Osteoblast (primary cell): Measurements from ENCODE around the gene CLASP2. TPM values are rescaled to one million over a fixed set of nuclear protein-coding genes. Genes with fewer than 3 reads are reported as not detected.
"Not testable (repeated sequence)": the region's sequence is repeated elsewhere in the genome, so short reads cannot be mapped to it uniquely, and the experiment has no call there.

Source experiments
- DNase-seq: peaks from one replicate; pipeline ENCODE4 v3.0.0; 2011; ENCODE audit warnings: low spot score, mixed read lengths; ENCODE audit not compliant: insufficient read length; ENCODE audit errors: missing footprints
- H2AFZ ChIP-seq: 2 replicates; pipeline ENCODE4 v1.6.0; 2011; ENCODE audit warnings: mild to moderate bottlenecking, low read length
- H3K27ac ChIP-seq: 2 replicates; pipeline ENCODE4 v1.5.1; 2011; ENCODE audit warnings: mild to moderate bottlenecking, low read depth, low read length, moderate library complexity
- H3K27me3 ChIP-seq: 2 replicates; pipeline ENCODE4 v1.6.0; 2012; ENCODE audit warnings: mild to moderate bottlenecking, control low read depth, inconsistent platforms, low read length, moderate library complexity; ENCODE audit not compliant: insufficient read depth
- H3K36me3 ChIP-seq: 2 replicates; pipeline ENCODE4 v1.5.1; 2011; ENCODE audit warnings: mild to moderate bottlenecking, low read length, control low read depth, moderate library complexity; ENCODE audit not compliant: insufficient read depth
- H3K4me1 ChIP-seq: 2 replicates; pipeline ENCODE4 v1.5.1; 2011; ENCODE audit warnings: mild to moderate bottlenecking, low read length, control low read depth, moderate library complexity; ENCODE audit not compliant: insufficient read depth
- H3K4me2 ChIP-seq: 2 replicates; pipeline ENCODE4 v1.6.0; 2011; ENCODE audit warnings: mild to moderate bottlenecking, low read length; ENCODE audit not compliant: insufficient read depth
- H3K4me3 ChIP-seq: fragments of 200-600 bp; sonication (generic); 3 replicates; pipeline ENCODE4 v1.5.1; 2012; ENCODE audit warnings: mild to moderate bottlenecking, low read length, inconsistent platforms; ENCODE audit not compliant: insufficient read depth
- H3K79me2 ChIP-seq: 2 replicates; pipeline ENCODE4 v1.6.0; 2012; ENCODE audit warnings: mild to moderate bottlenecking, low read length, control low read depth, inconsistent platforms; ENCODE audit not compliant: insufficient read depth
- H3K9me3 ChIP-seq: 2 replicates; pipeline ENCODE4 v1.5.1; 2011; ENCODE audit warnings: low read depth, low read length, control low read depth
- H4K20me1 ChIP-seq: 2 replicates; pipeline ENCODE4 v1.6.0; 2012; ENCODE audit warnings: mild to moderate bottlenecking, low read length, control low read depth; ENCODE audit not compliant: insufficient read depth
- total RNA-seq: library from RNA; depleted of rRNA; stranded (reverse); fragments of >200 nt; gene quantifications from 2 replicates; pipeline ENCODE4 v1.2.3, GENCODE V29; 2012
- TF ChIP-seq, protein P1 (sequence below): IDR thresholded peaks from 2 replicates; pipeline ENCODE4 v1.5.1; 2011; ENCODE audit warnings: mild to moderate bottlenecking, low read depth, low read length, moderate library complexity; ENCODE audit errors: extremely low read depth

The CLASP2 gene
- 52.1 and 61.0 TPM in 2 replicates for total RNA-seq

DNA sequence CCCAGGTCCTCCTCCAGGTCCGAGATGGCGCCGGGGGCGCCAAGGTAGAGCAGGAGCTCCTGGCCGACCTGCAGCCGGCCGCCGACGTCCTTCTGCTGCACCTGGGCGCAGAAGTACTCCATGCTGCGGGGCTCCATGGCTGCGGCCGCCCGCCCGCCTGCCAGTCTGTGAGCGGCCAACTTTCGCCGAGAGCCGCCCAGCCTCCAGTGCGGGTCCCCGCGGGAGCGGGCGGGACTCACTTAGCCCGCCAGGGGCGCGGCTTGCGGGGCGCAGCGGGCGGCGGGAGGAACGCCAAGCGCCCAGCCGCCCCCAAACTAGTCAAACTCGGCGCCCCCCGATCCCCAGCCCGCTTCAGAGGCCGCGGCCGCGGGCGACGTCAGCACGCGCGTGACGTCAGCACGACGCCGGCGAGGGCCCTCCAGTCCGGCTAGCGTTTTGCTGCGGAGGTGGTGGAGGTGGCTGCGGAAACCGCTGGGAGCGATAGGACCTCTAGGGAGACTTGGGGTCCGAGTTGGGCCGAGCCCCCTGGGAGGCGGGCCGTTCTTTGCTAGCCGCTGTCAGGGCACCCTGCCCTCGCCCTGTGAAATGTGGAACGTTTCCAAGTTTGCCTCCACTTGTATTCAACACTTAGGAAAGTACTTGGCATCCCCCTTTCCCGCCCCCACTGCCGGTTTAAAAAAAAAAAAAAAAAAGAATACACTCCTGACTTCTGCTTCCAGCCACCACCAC is at the start of gene CLASP2:
Gene CLASP2, minus strand, starts transcription at position 389 of the 729 bp plus-strand sequence. Its CDS starts 252 bp downstream, at position 137.
- H3K79me2 ChIP-seq = peaks cover 41% of the 10 kb centered on the region
- peak; percentile 96 for DNase-seq
- H3K4me2 ChIP-seq = peak within 1 kb of the TSS; percentile 100
- H3K4me1 ChIP-seq = peaks cover 20% of the 10 kb centered on the region
- TF ChIP-seq, protein P1, sequence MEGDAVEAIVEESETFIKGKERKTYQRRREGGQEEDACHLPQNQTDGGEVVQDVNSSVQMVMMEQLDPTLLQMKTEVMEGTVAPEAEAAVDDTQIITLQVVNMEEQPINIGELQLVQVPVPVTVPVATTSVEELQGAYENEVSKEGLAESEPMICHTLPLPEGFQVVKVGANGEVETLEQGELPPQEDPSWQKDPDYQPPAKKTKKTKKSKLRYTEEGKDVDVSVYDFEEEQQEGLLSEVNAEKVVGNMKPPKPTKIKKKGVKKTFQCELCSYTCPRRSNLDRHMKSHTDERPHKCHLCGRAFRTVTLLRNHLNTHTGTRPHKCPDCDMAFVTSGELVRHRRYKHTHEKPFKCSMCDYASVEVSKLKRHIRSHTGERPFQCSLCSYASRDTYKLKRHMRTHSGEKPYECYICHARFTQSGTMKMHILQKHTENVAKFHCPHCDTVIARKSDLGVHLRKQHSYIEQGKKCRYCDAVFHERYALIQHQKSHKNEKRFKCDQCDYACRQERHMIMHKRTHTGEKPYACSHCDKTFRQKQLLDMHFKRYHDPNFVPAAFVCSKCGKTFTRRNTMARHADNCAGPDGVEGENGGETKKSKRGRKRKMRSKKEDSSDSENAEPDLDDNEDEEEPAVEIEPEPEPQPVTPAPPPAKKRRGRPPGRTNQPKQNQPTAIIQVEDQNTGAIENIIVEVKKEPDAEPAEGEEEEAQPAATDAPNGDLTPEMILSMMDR = no peak
- no peaks in the 10 kb centered on the region for H3K27me3 ChIP-seq
- H2AFZ ChIP-seq = peak within 1 kb of the TSS; percentile 95
- H3K36me3 ChIP-seq = no peaks in the 10 kb centered on the region
- H3K4me3 ChIP-seq = peak within 1 kb of the TSS; percentile 87
- no peaks in the 10 kb centered on the region for H4K20me1 ChIP-seq
- peak within 1 kb of the TSS; percentile 91 for H3K27ac ChIP-seq
- no peaks in the 10 kb centered on the region for H3K9me3 ChIP-seq

DNA sequence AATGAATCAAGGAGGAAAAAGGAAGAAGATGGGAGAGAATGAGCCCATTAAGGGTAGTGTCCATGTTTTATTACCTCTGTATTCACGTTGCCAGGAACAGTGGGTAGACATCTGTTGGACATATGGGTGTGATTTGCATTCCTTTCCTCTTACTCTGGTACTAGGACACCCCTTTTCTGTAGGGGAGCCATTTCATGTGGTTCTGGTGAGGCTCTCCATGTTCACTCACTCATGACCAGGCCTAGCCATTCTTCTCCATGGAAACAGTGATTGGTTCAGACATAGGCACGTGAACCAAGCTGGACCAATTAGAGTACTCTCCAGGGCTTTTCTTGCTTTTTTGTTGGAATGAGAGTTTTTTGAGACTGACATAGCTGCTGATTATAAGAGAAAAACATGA is 40.8 kb upstream of the CLASP2 start:
- TF ChIP-seq, protein P1 = no peak
- Histone ChIP-seq H3K79me2 (no peaks in the 10 kb centered on the region), H3K27ac (no peak overlapping the region), H3K4me2 (no peak overlapping the region), H2AFZ (no peak overlapping the region), H3K9me3 (no peaks in the 10 kb centered on the region), H3K4me1 (no peaks in the 10 kb centered on the region), H4K20me1 (no peaks in the 10 kb centered on the region), H3K36me3 (no peaks in the 10 kb centered on the region), H3K27me3 (no peaks in the 10 kb centered on the region), H3K4me3 (no peak overlapping the region)
- peak; percentile 30 for DNase-seq

DNA sequence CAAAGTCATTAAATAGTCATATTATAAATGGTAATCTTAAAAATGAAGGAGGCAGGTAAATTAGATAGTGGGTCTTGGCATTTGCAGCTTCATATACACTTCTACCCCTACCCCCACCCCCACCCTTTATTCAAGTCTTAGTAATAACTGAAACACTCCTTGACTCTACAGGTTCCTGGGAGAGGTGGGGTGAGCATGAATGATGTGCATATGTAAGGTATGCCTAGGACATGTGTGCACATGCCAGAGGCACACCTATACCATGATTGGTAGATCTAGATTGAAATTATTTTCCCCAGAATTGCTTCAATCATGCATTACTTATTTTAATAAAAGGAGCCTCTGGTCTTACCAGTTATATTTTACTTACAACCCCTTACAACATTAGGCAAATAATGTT is 40.2 kb upstream of the CLASP2 start:
- Histone ChIP-seq H4K20me1 (no peaks in the 10 kb centered on the region), H3K4me1 (no peaks in the 10 kb centered on the region), H3K4me2 (no peak overlapping the region), H3K36me3 (no peaks in the 10 kb centered on the region), H3K79me2 (no peaks in the 10 kb centered on the region), H2AFZ (no peak overlapping the region), H3K4me3 (no peak overlapping the region), H3K9me3 (no peaks in the 10 kb centered on the region), H3K27ac (no peak overlapping the region), H3K27me3 (no peaks in the 10 kb centered on the region)
- TF ChIP-seq, protein P1 = no peak
- no peak for DNase-seq

DNA sequence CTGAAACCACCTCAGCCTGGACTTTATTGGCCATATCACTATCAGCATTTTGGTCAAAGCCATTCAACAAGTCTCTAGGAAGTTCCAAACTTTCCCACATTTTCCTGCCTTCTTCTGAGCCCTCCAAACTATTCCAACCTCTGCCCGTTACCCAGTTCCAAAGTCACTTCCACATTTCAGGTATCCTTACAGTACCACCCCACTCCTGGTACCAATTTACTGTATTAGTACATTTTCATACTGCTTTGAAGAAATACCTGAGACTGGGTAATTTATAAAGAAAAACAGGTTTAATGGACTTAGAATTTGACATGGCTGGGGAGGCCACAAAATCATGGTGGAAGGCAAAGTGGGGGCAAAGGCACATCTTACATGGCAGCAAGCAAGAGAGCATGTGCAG is 36.3 kb upstream of the CLASP2 start:
- H3K79me2 ChIP-seq, H3K4me1 ChIP-seq, H4K20me1 ChIP-seq, H3K27me3 ChIP-seq, H3K4me3 ChIP-seq, DNase-seq, H3K9me3 ChIP-seq, H3K36me3 ChIP-seq, H3K4me2 ChIP-seq, H2AFZ ChIP-seq, H3K27ac ChIP-seq: not testable (repeated sequence)
